SU-DHL-6 (cell line): Measurements from ENCODE around the gene ZNF860.

Experiments
- H2AFZ ChIP-seq: fragments of 200-600 bp; sonication (generic); 2 replicates; pipeline ENCODE4 v1.6.1; 2014; ENCODE audit warnings: low read depth, mild to moderate bottlenecking, moderate library complexity, mixed read lengths, antibody characterized with exemption, low read length; ENCODE audit not compliant: severe bottlenecking
- H3F3A ChIP-seq: fragments of 200-600 bp; shearing (Covaris generic); 2 replicates; pipeline ENCODE4 v1.6.0; 2016; ENCODE audit warnings: antibody characterized with exemption, mild to moderate bottlenecking; ENCODE audit not compliant: insufficient read depth
- H3K27ac ChIP-seq: fragments of 200-600 bp; sonication (generic); 2 replicates; pipeline ENCODE4 v1.5.1; 2016; ENCODE audit warnings: low read depth, mild to moderate bottlenecking, low read length, moderate library complexity, mixed read lengths
- H3K27me3 ChIP-seq: fragments of 200-600 bp; sonication (generic), shearing (Covaris generic); 2 replicates; pipeline ENCODE4 v1.6.0; 2014; ENCODE audit warnings: mild to moderate bottlenecking, low read length
- H3K36me3 ChIP-seq: fragments of 200-600 bp; sonication (generic); 2 replicates; pipeline ENCODE4 v1.6.1; 2014; ENCODE audit warnings: mild to moderate bottlenecking, low read length, mixed read lengths
- H3K4me2 ChIP-seq: fragments of 300-600, 200-600 bp; shearing (Covaris generic), sonication (generic); 2 replicates; pipeline ENCODE4 v1.6.0; 2014; ENCODE audit warnings: low read length, low read depth, mild to moderate bottlenecking; ENCODE audit not compliant: poor library complexity, severe bottlenecking
- H3K4me3 ChIP-seq: fragments of 200-600 bp; sonication (generic); 2 replicates; pipeline ENCODE4 v1.5.1; 2014; ENCODE audit warnings: antibody characterized with exemption, low read length, mild to moderate bottlenecking, mixed read lengths; ENCODE audit not compliant: insufficient read depth, poor library complexity, severe bottlenecking
- H3K79me2 ChIP-seq: fragments of 200-600 bp; sonication (generic); 2 replicates; pipeline ENCODE4 v1.6.1; 2014; ENCODE audit warnings: mild to moderate bottlenecking, low read length, moderate library complexity; ENCODE audit not compliant: insufficient read depth
- H3K9ac ChIP-seq: fragments of 200-600 bp; sonication (generic); 2 replicates; pipeline ENCODE4 v1.7.0; 2014; ENCODE audit warnings: mild to moderate bottlenecking, low read length
- H3K9me2 ChIP-seq: fragments of 200-600 bp; sonication (generic); replicated peaks from 2 replicates; pipeline ENCODE4 v1.6.1; 2014; ENCODE audit warnings: low read length; ENCODE audit not compliant: insufficient read depth
- H3K9me3 ChIP-seq: fragments of 200-600 bp; sonication (generic); 2 replicates; pipeline ENCODE4 v1.6.1; 2014; ENCODE audit warnings: low read length, mixed read lengths; ENCODE audit not compliant: insufficient read depth
- H4K20me1 ChIP-seq: fragments of 200-600 bp; sonication (generic); 2 replicates; pipeline ENCODE4 v1.6.1; 2014; ENCODE audit warnings: low read depth, mild to moderate bottlenecking, antibody characterized with exemption, low read length, moderate library complexity, mixed read lengths
- CTCF ChIP-seq: fragments of 200-600 bp; sonication (generic); IDR thresholded peaks from one replicate; pipeline ENCODE4 v1.5.1; 2017; ENCODE audit warnings: antibody characterized with exemption, mild to moderate bottlenecking, low read length, moderate library complexity; ENCODE audit not compliant: insufficient read depth, poor library complexity, severe bottlenecking
- EZH2phosphoT487 ChIP-seq: fragments of 200-600 bp; sonication (generic), shearing (Covaris generic); conservative IDR thresholded peaks from 2 replicates; pipeline ENCODE4 v1.6.1; 2018; ENCODE audit warnings: mild to moderate bottlenecking, antibody characterized with exemption, low read length, moderate library complexity, mixed read lengths

The ZNF860 gene

GRCh38 chr3:32017286-32017685 is 35.7 kb downstream of the ZNF860 start:
- Histone ChIP-seq H2AFZ (no peak overlapping the region), H4K20me1 (no peaks in the 10 kb centered on the region), H3K4me3 (no peak overlapping the region), H3K4me2 (no peak overlapping the region), H3K9ac (no peak overlapping the region), H3K27ac (no peak overlapping the region), H3K9me2 (no peaks in the 10 kb centered on the region), H3K36me3 (no peaks in the 10 kb centered on the region), H3K27me3 (no peaks in the 10 kb centered on the region), H3K79me2 (no peaks in the 10 kb centered on the region), H3F3A (no peaks in the 10 kb centered on the region), H3K9me3 (no peaks in the 10 kb centered on the region)
- TF ChIP-seq EZH2phosphoT487 = no peak
- no peak for TF ChIP-seq CTCF

GRCh38 chr3:32018757-32019564 is 37.4 kb downstream of the ZNF860 start:
- H4K20me1 ChIP-seq = no peaks in the 10 kb centered on the region
- no peak overlapping the region for H3K4me2 ChIP-seq
- H3K79me2 ChIP-seq = no peaks in the 10 kb centered on the region
- no peak overlapping the region for H3K4me3 ChIP-seq
- H3K36me3 ChIP-seq = no peaks in the 10 kb centered on the region
- H3F3A ChIP-seq = no peaks in the 10 kb centered on the region
- no peak overlapping the region for H3K27ac ChIP-seq
- no peaks in the 10 kb centered on the region for H3K9me3 ChIP-seq
- no peak overlapping the region for H2AFZ ChIP-seq
- H3K9me2 ChIP-seq = no peaks in the 10 kb centered on the region
- no peak for TF ChIP-seq EZH2phosphoT487
- peak; percentile 71 for TF ChIP-seq CTCF
- H3K27me3 ChIP-seq = no peaks in the 10 kb centered on the region
- H3K9ac ChIP-seq = no peak overlapping the region

- no peak overlapping the region for H3K4me2 ChIP-seq
- H4K20me1 ChIP-seq = no peaks in the 10 kb centered on the region
- H3K9me3 ChIP-seq = no peaks in the 10 kb centered on the region
- no peaks in the 10 kb centered on the region for H3K79me2 ChIP-seq
- H3K27ac ChIP-seq = no peak overlapping the region
- H3K9ac ChIP-seq = no peak overlapping the region
- no peak overlapping the region for H2AFZ ChIP-seq
- no peak for TF ChIP-seq CTCF
- H3K9me2 ChIP-seq = no peaks in the 10 kb centered on the region
- peaks cover under 1% of the 10 kb centered on the region; the same call in 1 of the 2 replicates for H3F3A ChIP-seq
- no peak overlapping the region for H3K4me3 ChIP-seq
- H3K36me3 ChIP-seq = no peaks in the 10 kb centered on the region
- H3K27me3 ChIP-seq = no peaks in the 10 kb centered on the region
Observed at GRCh38 chr3:32021155-32021554, 39.6 kb downstream of the ZNF860 start.
